GM21723 (cell line): ENCODE data around the gene ACACB.
"Not testable (repeated sequence)": the region's sequence is repeated elsewhere in the genome, so short reads cannot be mapped to it uniquely, and the experiment has no call there.

Experiments used
- ATAC-seq: cut with Tn5 transposase; IDR thresholded peaks from one replicate; pipeline ENCODE4 v1.9.1; 2021; ENCODE audit warnings: mild to moderate bottlenecking, moderate library complexity; ENCODE audit not compliant: unreplicated experiment

Gene ACACB

DNA sequence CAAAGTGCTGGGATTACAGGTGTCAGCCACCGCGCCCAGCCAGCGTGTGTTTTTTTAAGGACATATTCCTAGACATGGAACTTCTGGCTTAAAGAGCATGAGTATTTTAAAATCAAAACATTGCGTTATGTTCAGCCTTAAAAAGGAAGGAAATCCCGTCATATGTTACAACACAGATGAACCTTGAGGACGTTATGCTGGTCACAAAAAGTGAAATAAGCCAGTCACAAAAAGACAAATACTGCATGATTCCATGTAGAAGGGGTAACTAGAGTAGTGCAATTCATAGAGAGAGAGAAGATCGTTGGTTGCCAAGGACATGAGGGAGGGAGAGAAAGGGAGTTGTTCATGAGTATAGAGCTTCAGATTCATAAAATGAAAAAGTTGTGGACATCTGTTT, 53.9 kb downstream of the ACACB start:
- ATAC-seq = no peak

DNA sequence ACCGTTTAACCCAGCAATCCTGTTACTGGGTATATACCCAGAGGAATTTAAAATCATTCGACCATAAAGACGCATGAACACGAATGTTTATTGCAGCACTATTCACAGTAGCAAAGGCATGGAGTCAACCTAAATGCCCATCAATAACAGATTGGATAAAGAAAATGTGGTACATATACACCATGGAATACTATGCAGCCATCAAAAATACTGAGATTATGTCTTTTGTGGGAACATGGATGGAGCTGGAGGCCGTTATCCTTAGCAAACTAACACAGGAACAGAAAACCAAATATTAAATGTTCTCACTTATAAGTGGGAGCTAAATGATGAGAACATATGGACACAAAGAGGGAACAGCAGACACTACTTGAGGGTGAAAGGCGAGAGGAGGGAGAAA, 56.4 kb downstream of the ACACB start:
- ATAC-seq = not testable (repeated sequence)

DNA sequence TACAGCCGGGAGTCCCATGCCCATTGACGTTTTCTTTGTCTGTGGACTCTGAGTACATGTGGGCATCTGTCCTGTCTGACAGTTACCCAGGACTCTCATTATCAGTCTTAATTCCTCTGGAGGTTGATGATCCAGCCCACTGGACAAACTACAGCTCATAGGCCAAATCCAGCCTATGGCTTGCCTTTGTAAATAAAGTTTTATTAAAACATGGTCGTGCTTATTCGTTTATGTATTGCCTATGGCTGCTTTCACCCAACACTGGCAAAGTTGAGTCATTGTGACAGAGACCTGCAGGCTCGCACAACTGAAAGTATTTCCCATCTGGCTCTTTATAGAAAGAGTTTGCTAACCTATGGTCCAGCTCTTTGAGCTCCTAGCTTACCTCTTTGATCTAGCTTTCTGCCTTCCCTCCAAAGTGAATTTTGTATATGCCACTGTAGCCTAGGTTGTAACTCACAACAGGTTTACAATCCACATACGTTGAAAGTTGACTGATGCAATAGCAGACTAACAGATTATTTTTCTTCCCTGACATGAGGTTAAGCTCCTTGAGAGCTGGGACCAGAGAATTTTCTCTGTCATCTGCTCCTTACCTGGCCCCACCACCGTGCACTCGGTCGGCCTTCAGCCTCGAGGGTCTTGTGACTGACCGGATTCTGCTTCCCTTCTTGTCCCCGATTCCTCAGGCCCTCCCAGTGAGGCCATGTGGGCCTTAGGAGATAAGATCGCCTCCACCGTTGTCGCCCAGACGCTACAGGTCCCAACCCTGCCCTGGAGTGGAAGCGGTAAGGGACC, 57.3 kb downstream of the ACACB start:
- no peak for ATAC-seq

DNA sequence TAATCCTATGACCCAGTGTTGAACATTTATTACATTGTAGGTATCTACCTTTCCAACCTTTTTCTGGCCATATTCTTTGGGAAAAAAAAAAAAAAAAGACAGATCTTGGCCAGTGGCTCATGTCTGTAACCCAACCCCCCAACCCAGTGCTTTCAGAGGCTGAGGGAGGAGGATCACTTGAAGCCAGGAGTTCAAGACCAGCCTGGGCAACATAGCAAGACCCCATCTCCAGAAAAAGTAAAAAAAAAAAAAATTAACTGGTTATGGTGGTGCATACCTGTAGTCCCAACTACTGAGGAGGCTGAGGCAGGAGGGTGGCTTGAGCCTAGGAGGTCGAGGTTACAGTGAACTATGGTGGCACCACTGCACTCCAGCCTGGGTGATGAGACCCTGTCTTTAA, 58.1 kb downstream of the ACACB start:
- ATAC-seq = no peak

DNA sequence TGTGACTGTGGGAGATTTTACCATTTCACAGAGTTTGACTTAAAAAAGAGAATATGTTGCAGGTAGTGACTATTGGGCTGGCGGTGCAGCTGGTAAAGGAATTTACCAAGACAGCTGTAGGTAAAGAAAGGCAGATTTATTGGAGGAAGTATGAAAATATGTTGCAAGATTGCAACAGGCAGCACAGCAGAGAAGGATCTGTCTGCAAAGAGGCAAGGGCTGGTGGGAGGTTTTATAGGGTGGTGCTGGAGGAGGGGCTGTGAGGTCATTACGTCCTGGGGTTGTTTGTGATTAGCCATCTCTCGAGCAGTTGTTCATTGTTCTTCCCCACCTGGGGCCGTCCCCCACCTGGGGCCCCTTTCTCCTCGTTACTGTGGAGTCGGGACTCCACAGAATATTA, 62.1 kb downstream of the ACACB start:
- ATAC-seq = no peak

DNA sequence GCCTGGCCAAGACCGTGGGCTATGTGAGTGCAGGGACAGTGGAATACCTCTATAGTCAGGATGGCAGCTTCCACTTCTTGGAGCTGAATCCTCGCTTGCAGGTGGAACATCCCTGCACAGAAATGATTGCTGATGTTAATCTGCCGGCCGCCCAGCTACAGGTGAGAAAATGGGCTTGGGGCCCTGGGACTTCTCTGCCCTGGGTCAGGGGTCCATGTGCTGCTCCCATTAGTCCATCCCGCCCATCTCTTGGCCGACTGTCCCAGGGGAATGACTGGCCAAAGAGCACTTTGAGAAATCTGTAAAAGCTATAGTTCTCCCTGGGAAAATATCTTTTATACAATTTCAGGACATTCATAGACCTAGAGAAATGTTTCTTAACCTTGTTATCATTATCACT, 63.5 kb downstream of the ACACB start:
- no peak for ATAC-seq

DNA sequence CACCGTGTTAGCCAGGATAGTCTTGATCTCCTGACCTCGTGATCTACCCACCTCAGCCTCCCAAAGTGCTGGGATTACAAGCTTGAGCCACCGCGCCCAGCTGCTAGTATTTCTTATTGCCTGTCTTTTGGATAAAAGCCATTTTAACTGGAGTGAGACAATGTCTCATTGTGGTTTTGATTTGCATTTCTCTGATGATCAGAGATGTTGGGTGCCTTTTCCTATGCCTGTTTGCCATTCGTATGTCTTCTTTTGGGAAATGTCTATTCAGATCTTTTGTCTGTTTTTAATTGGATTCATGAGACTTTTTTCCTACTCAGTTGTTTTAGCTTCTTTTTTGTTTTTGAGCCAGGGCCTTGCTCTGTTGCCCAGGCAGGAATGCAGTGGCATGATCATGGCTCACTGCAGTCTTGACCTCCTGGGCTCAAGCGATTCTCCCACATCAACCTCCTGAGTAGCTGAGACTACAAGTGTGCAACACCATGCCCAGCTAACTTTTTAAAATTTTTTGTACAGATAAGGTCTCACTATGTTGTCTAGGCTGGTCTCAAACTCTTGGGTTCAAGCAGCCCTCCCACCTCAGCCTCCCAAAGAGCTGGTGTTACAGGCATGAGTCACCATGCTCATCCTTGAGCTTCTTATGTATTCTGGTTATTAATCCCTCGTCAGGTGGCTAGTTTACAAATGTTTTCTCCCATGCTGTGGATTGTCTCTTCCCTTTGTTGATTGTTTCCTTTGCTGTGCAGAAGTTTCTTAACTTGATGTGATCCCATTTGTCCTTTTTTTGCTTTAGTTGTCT, 65.9 kb downstream of the ACACB start:
- ATAC-seq = no peak

DNA sequence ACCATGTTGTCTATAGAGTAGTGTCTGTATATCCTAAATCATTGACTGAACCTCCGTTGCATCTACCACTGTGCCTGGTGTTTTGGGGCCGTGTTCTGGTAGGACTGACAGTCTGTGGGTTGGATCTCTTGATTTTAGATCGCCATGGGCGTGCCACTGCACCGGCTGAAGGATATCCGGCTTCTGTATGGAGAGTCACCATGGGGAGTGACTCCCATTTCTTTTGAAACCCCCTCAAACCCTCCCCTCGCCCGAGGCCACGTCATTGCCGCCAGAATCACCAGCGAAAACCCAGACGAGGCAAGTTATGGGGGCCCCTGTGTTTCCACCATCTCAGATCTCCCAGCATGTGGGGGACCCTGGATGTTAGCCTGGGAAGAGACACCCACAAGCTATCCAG, 69.1 kb downstream of the ACACB start:
- no peak for ATAC-seq

DNA sequence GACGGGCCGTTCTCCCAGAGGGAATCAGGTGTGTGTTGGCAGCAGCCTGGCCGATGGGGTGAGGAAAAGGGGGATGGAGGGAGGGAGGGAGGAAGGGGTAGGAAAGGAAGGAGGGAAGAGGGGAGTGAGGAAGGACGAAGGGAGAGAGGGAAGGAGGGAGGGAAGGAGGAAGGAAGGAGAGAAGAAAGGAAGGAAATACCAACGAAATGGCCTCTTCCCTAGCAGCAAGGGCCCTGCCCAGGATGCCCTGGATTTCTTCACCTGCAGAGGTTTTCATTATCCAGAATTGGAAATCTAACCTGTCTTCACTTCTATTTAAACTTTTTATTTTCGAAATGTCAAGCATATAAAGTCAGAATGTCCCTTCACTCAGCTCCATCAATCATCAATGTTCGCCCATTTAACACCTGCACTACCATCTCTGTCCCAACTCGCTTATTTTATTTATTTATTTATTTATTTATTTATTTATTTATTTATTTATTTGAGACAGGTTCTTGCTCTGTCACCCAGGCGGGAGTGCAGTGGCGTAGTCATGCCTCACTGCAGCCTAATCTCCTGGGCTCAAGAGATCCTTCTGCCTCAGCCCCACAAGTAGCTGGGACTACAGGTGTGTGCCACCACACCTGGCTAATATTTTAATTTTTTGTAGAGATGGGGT, 70.7 kb downstream of the ACACB start:
- no peak for ATAC-seq

DNA sequence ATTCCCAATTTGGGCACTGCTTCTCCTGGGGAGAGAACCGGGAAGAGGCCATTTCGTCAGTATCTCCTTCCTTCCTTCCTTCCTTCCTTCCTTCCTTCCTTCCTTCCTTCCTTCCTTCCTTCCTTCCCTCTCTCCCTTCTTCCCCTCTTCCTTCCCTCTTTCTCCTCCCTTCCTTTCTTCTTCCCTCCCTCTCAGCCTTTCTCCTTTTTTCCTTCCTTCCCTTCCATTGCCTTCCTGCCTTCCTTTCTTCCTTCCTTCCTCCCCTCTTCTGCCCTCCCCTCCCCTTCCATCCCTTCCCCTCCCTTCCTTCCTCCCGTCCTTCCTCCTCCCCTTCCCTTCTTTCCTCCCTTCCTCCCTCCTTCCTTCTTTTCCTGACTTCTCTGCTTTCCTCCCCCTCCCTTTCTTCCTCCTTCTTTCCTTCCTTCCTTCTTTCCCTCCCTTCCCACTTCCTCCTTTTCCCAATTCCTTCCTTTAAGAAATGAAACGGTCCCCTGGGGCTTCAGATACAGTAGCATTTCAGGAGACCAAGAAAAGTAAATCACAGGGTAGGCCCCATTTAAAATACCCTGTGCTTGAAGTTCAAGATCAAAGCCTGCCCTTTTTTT, 71.8 kb downstream of the ACACB start:
- ATAC-seq = no peak

DNA sequence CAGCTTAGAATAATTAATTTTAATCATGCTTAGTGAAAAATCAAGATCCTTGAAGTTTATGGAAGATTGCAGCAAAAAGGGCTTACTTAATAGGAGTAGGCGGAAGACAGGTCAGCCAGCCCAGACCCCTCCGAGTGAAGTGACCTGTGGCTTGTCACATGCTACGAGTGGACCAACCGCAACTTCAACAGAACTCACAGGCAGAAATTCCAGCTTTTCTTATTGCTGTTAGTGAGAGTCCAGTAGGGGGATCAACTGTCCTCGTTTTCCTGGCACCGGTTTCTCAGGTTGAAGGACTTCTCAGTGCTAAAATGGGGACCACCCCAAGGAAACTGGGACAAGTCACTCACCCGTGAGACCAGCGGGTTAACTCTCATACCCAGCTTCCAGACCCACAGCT, 72.9 kb downstream of the ACACB start:
- ATAC-seq = no peak

DNA sequence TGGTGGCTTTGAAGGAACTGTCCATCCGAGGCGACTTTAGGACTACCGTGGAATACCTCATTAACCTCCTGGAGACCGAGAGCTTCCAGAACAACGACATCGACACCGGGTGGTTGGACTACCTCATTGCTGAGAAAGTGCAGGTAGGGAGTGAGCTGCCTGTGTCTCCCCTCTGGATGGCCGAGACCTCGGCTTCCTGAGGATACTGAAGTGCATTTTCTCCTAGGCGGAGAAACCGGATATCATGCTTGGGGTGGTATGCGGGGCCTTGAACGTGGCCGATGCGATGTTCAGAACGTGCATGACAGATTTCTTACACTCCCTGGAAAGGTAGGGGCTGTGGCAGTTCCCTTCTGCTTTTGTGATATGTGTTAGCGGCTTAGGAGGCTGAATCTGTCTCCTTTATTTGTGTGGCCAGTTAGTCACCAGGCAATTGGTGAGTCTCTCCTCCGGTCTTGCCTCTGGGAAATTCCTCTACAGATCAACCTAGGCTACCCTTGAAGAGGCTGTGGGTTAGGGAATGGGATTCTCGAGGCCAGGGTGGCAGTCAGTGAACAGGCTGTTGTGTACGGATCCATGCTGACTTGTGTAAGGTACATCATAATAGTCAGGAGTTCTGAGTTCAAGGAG, 75.3 kb downstream of the ACACB start:
- no peak for ATAC-seq

DNA sequence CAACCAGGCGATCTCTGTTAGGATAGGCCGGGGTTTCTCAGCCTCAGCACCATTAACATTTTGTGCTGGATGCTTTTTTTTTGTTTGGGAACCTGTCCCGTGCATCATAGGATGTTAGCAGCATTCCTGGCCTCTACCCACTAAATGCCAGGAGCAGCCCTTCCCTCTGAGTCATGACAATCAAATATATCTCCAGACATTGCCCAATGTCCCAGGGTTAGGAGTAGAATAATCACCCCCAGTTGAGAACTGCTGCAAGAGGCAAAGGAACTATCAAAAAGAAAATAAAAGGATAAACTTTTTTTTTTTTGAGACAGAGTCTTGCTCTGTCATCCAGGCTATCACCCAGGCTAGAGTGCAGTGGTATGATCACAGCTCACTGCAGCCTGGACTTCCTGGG, 76.0 kb downstream of the ACACB start:
- no peak for ATAC-seq

DNA sequence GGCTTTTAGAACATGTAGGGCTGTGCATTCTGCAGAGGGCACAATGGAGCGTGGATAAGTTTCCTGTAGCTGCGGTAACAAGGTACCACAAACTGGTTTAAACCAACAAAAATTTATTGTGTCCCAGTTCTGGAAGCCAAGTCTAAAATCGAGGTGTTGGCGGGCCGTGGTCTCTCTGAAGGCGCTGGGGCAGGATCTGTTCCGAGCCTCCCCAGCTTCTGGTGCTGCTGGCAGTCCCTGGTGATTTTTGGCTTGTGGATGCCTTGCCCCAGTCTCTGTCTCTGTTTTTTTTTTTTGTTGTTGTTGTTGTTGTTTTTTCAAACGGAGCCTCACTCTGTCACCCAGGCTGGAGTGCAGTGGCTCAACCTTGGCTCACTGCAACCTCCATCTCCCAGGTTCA, 77.5 kb downstream of the ACACB start:
- ATAC-seq = no peak

DNA sequence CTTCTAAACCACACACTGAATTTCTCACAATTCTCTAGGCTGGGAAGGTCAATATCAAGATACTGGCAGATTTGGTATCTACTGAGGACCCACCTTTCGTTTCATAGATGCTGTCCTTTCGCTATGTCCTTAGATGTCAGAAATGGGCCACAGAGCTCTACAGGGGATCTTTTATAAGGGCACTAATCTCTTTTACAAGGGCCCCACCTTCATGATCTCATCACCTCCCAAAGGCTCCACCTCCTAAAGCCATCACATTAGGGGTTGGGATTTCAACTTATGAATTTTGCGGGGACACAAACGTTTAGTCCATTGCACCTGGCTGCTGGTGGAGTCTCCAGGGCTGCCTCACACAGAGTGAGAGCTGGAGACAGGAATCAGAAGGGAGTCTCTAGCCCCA, 79.9 kb downstream of the ACACB start:
- no peak for ATAC-seq

DNA sequence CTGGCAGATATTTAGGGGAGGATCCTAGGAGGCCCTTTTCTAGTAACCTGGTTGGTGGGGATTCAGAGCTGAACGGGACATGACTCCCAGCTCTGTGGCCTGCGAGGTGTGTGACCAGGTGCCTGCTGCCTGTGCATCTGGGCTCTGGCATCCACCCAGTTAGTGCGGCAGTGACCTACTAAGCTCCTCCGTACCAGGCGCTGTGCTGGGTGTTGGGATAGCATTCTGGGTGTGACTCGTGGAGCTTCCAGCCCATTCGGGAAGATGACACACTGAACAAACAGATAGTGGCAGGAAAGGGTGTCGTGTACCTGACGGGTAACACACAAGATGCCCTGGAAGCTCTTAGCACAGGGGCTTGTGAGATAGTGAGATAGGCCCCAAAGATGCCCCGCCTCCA, 80.9 kb downstream of the ACACB start:
- no peak for ATAC-seq

DNA sequence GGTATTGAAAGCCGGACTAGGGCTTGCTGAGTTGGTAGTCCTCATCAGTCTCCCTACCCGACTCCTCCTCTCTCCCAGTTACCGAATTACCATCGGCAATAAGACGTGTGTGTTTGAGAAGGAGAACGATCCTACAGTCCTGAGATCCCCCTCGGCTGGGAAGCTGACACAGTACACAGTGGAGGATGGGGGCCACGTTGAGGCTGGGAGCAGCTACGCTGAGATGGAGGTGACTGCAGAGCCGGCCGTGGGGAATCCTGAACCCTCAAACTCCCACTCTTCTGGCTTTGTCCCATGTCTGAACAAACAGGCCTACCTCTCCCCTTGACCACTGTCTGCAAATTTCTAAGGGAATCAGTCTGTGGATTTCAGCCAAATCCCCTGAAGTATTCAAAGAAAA, 82.9 kb downstream of the ACACB start:
- ATAC-seq = no peak

DNA sequence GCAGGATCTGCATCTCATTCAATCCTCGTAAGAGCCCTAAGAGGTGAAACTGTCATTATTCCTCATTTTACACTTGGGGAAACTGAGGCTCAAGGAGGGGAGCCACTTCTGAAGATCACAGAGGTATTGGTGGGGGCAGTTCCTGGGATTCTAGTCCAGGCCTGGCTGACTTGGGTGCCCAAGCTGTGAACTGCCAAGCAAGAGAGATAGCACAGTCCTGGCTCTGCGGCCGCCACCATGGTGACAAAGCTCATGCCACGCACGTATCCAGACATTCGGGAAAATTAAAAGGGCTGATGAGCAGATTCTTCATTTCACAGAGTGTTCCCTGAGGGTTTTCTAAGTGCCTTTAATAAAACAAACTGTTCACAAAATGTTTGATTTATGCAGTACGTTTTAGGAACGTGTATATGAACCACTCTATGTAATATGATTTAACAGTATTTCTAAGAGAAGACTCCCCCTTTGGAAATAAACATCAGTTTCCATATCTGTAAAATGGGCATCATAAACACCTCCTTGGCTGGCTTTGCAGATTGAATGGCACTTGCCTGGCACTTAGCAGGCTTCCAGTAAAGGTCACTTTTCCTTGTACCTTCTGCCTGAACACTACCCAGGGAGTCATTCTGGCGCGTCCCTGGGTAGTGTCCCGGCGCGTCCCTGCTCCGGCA, 84.6 kb downstream of the ACACB start:
- ATAC-seq = no peak

DNA sequence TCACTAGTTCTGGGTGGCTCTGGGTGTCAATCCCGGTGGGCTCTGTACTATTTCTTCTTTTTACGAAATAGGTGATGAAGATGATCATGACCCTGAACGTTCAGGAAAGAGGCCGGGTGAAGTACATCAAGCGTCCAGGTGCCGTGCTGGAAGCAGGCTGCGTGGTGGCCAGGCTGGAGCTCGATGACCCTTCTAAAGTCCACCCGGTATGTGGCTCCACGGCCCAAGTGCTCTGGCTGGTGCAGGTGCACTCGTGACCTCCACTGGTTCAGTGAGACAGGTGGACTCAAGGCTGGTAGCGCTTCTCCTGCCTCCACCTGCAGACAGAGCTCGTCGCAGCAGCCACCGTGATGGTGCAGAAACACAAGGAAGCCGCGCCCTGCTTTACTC, 85.1 kb downstream of the ACACB start:
- ATAC-seq = no peak

DNA sequence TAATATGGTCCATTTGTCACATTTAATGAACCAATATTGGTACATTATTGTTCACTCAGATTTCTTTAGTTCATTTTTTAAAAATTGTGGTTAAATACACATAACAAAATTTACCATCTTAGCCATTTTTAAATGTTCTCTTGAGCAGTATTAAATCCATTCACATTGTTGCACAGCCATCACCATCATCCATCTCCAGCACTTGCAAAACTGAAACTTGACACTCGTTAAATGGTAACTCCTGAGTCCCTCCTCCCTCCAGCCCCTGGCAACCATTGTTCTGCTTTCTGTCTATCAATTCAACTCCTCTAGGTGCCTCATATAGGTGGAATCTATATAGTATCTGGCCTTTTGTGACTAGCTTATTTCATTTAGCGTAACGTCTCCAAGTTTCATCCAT, 86.4 kb downstream of the ACACB start:
- ATAC-seq = no peak

DNA sequence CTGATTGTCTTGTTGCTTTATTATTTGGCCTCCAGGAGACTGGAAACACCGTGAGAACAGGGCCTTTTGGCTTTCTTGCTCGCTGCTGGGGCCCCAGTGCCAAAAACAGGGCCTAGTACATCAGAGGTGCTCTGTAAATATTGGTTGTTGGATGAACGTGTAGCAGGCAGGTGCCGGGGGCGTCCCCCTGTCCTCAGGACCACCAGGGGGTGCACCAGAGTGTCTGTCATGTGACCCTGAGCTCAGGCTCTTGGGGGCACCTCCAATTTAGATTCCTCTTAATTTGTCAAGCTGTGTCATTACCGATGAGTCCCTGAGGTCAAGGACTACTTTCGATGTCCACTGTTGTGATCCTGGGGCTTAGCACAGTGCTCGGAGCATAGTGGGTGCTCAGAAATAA, 87.1 kb downstream of the ACACB start:
- ATAC-seq = no peak
